AG09309 (cell line): ENCODE results near the gene FBLN1.
A peak's percentile ranks its signal among the peaks of the same experiment; 100 is the strongest.

Source experiments
- DNase-seq: peaks from one replicate; pipeline ENCODE4 v3.0.0-alpha.2; 2010; ENCODE audit warnings: low read depth
- H3K4me3 ChIP-seq: 2 replicates; pipeline ENCODE4 v1.5.1; 2011; ENCODE audit warnings: mild to moderate bottlenecking, low read depth, low read length, moderate library complexity; ENCODE audit not compliant: control insufficient read depth
- CTCF ChIP-seq: IDR thresholded peaks from 2 replicates; pipeline ENCODE4 v1.5.1; 2011; ENCODE audit warnings: mild to moderate bottlenecking, low read depth, low read length, inconsistent platforms; ENCODE audit not compliant: insufficient read depth, control insufficient read depth; ENCODE audit errors: missing control alignments

Gene FBLN1

GRCh38 chr22:45575173-45575572 is 72.5 kb downstream of the FBLN1 start:
- H3K4me3 ChIP-seq: no peak overlapping the region
- TF ChIP-seq CTCF: no peak
- no peak for DNase-seq

GRCh38 chr22:45575607-45576272 is 73.1 kb downstream of the FBLN1 start:
- no peak overlapping the region for H3K4me3 ChIP-seq
- TF ChIP-seq CTCF: no peak
- DNase-seq: no peak

DNA sequence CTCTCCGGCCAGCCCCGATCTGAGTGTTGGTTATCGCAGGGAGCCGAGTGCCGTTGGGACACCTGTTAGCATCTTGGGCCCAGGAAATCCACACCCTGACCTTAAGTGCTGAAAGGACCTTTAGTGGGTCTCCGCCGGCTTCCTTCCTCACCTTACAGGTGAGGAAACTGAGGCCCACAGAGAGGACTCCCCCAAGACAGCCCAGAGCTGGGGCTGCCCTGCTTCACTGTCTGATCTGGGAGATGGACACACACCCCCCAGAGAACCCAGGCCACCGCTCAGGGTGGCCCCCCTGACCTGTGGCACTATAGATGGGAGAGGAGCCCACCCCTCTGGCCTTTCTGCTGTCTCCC is 73.6 kb downstream of the FBLN1 start:
- no peak for TF ChIP-seq CTCF
- no peak overlapping the region for H3K4me3 ChIP-seq
- no peak for DNase-seq

- TF ChIP-seq CTCF: no peak
- no peak overlapping the region for H3K4me3 ChIP-seq
These were observed 74.2 kb downstream of the FBLN1 start for GRCh38 chr22:45576730-45577464.

GRCh38 chr22:45577746-45578523 is 75.3 kb downstream of the FBLN1 start:
- peak; percentile 96 for TF ChIP-seq CTCF
- H3K4me3 ChIP-seq: no peak overlapping the region
- peak; percentile 41 for DNase-seq

More at GRCh38 chr22:45576730-45577464, 74.2 kb downstream of the FBLN1 start:
- no peak for DNase-seq

DNA sequence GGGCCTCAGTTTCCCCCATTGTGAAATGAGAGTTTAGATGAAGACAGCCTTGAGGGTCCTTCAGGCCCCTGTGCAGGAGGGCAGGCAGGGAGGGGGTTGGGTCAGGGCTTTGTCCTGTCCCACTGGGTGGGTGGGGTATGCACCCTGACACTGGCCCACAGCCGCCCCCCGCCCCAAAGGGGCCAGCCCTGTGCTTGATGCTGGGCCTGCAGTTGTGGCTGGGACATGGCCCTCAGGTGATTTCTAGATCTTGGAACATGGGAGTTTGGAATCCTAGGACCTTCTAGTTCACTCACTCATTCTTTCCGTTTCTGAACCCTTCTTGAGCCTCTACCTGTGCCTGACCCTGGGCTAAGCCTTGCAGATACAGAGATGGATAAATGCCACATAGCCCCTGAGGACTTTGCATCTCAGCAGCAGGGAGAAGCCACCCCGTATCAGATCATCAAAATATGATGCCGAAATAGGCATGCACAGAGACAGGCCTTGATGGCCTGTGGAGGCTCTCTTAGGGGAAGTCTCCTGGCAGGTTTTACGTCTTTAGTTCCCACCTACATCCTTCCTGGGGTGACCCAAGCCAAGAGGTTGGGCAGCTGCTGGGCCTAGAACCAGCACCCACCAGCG is 76.0 kb downstream of the FBLN1 start:
- no peak overlapping the region for H3K4me3 ChIP-seq
- DNase-seq: no peak
- TF ChIP-seq CTCF: no peak
